Suprapubic skin (tissue), 4 donors: ENCODE data around the gene RPS16.
A peak's percentile ranks its signal among the peaks of the same experiment; 100 is the strongest.

Source experiments
- CTCF ChIP-seq, 2 donors: fragments of 200-600 bp in 1 of 2; fragments of 450-650 bp in 1 of 2; sonication (generic) in 1 of 2; IDR thresholded peaks; one replicate each; pipeline ENCODE4 v1.5.1; 2016 to 2019; ENCODE audit warnings: antibody characterized with exemption in 2 of 2, mild to moderate bottlenecking in 1 of 2, moderate library complexity in 1 of 2
- EP300 ChIP-seq: sonication (generic); formaldehyde crosslinking; IDR thresholded peaks from one replicate; pipeline ENCODE4 v1.6.1; 2017; ENCODE audit warnings: antibody characterized with exemption
- POLR2A ChIP-seq, 2 donors: fragments of 450-650 bp; IDR thresholded peaks; one replicate each; pipeline ENCODE4 v1.6.1; 2017; ENCODE audit warnings: antibody characterized with exemption in 2 of 2, mild to moderate bottlenecking in 2 of 2, moderate library complexity in 2 of 2
- POLR2AphosphoS5 ChIP-seq, 3 donors: sonication (generic); formaldehyde crosslinking; IDR thresholded peaks; one replicate each; pipeline ENCODE4 v1.6.1; 2017; ENCODE audit warnings: antibody characterized with exemption in 3 of 3

- TF ChIP-seq CTCF (IDR thresholded peaks at IDR 0.05) (no peak), POLR2A (IDR thresholded peaks at IDR 0.05) (peak; percentile 54 to 93), POLR2AphosphoS5 (IDR thresholded peaks at IDR 0.05) (peak; percentile 85 to 96 (median 95)), EP300 (peak; percentile 81)
These were observed 32.1 kb downstream of the RPS16 start for GRCh38 chr19:39403331-39404312.
